LNCaP clone FGC (cell line): ENCODE measurements around the gene BCKDK.

Experiments
- DNase-seq: peaks from one replicate; pipeline ENCODE4 v3.0.0-alpha.2; 2011; ENCODE audit warnings: low read depth
- H3K4me3 ChIP-seq: 2 replicates; pipeline ENCODE4 v1.5.1; 2011; ENCODE audit warnings: mild to moderate bottlenecking, low read depth, low read length, control low read depth
- TF ChIP-seq, protein P1 (sequence below): IDR thresholded peaks from 2 replicates; pipeline ENCODE4 v1.5.1; 2012; ENCODE audit warnings: mild to moderate bottlenecking; ENCODE audit not compliant: control insufficient read depth, insufficient read depth; ENCODE audit errors: extremely low read depth

The BCKDK gene

DNA sequence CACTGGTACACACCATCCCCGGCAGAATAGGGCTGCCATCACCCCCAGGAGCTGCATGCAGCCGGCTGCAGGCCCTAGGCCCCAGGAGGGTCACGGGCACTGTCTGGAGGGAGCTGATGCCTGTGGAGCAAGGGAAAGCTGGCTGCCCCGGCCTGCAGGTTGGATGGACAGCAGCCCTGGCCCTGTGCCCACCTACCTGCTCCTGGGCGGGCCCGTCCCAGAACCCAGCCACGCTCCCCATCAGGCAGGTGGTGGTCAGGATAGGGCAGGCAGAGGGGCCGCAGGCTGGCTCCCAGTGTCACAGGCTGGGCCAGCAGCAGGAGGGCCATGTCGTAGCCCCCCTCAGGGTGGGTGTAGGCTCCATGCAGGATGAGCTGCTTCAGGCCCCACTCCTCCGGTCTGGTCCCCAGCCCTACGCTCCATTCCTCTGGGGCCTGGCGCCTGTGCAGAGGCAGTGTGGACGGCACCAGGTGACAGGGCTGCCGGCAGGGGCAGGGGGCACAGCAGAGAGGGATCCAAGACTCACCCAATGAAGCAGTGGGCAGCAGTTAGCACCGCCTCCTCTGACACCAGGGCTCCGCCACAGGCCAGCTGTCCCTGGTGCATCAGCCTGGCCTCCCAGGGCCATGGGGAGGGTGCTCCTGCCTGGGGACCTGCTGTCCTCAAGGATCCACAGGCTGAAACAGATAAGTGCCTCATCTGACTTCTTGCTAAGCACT lies 23.4 kb upstream of the BCKDK start:
- H3K4me3 ChIP-seq: no peak overlapping the region
- DNase-seq: no peak
- TF ChIP-seq, protein P1, sequence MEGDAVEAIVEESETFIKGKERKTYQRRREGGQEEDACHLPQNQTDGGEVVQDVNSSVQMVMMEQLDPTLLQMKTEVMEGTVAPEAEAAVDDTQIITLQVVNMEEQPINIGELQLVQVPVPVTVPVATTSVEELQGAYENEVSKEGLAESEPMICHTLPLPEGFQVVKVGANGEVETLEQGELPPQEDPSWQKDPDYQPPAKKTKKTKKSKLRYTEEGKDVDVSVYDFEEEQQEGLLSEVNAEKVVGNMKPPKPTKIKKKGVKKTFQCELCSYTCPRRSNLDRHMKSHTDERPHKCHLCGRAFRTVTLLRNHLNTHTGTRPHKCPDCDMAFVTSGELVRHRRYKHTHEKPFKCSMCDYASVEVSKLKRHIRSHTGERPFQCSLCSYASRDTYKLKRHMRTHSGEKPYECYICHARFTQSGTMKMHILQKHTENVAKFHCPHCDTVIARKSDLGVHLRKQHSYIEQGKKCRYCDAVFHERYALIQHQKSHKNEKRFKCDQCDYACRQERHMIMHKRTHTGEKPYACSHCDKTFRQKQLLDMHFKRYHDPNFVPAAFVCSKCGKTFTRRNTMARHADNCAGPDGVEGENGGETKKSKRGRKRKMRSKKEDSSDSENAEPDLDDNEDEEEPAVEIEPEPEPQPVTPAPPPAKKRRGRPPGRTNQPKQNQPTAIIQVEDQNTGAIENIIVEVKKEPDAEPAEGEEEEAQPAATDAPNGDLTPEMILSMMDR: no peak

DNA sequence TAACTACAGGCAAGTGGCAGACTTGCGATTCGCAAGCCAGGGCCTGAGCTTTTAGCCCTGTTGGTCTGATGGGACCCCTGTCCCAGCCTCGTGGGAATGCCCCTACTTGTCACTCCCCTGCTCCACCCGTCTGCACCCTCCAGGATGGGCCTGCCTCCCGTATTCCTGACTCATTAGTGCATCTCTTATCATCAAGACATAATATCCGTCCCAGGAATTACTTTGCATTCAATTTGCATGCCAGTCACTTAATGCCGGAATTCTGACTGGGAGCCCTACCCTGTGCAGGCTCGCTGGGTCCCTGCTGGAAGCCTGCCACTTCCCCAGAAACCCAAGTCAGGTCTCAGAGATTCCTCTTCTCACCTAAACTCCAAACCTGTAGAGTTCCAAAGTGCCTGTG lies 22.8 kb upstream of the BCKDK start:
- DNase-seq: no peak
- TF ChIP-seq, protein P1: no peak
- no peak overlapping the region for H3K4me3 ChIP-seq

DNA sequence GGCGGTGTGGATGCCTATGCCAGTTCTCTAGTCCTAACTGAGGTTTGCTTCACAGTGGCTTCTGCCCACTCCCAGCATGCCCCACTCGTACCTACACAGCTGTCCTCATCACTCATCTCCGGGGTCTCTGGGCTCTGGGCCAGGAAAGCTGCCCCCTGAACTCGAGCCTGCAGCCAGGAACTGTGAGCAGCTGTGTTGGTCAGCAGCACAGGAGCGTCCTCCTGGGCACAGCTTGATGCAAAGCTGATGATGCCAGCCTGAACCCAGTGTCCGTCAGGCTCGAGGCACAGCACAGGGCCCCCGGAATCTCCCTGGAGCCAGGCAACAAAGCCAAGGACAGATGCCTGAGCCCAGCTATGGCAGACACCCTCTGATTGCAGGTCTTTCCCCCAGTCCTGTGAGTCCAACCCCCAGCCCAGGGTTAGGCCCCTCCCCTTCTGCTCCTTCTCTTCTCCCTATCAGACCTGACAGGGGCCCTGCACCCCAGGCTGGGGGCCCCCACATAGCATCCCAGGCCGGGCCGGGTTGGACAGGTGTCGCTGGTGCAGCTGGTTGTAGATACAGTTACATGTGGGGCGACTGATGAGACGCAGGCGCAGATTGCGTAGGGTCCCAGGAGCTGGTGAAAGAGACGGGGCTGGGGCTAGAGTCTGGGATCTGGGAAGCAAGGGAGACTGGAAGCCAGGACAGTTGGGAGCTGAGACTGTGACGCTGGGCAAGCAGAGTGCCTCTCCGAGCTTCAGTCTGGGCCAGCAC lies 22.1 kb upstream of the BCKDK start:
- TF ChIP-seq, protein P1: no peak
- DNase-seq: no peak
- H3K4me3 ChIP-seq: no peak overlapping the region

GRCh38 chr16:31086629-31086906 lies 21.6 kb upstream of the BCKDK start:
- no peak for DNase-seq
- no peak overlapping the region for H3K4me3 ChIP-seq
- TF ChIP-seq, protein P1: no peak

- no peak overlapping the region for H3K4me3 ChIP-seq
These were observed 20.7 kb upstream of the BCKDK start for GRCh38 chr16:31087481-31087880.

GRCh38 chr16:31087971-31088370 lies 20.2 kb upstream of the BCKDK start:
- TF ChIP-seq, protein P1: no peak
- no peak for DNase-seq
- no peak overlapping the region for H3K4me3 ChIP-seq

More at GRCh38 chr16:31087481-31087880, 20.7 kb upstream of the BCKDK start:
- DNase-seq: no peak
- TF ChIP-seq, protein P1: no peak

- H3K4me3 ChIP-seq: no peak within 1 kb of the TSS
- TF ChIP-seq, protein P1: no peak
- no peak for DNase-seq
These were observed 19.6 kb upstream of the BCKDK start, which contains the start of gene PRSS53 for GRCh38 chr16:31088459-31089183. Gene PRSS53 (minus strand): TSS chr16:31088943. CDS start chr16:31088809, 134 bp downstream.
